DOHH2 (cell line): ENCODE data around the gene GOSR1.

ENCODE experiments used
- H3F3A ChIP-seq: fragments of 200-600 bp; sonication (generic), shearing (Covaris generic); 2 replicates; pipeline ENCODE4 v1.6.0; 2016; ENCODE audit warnings: antibody characterized with exemption, mild to moderate bottlenecking; ENCODE audit not compliant: control insufficient read depth, insufficient read depth
- H3K27ac ChIP-seq: fragments of 200-600 bp; sonication (generic); 2 replicates; pipeline ENCODE4 v1.5.1; 2014; ENCODE audit warnings: low read depth, mild to moderate bottlenecking, low read length, moderate library complexity
- H3K27me3 ChIP-seq: fragments of 200-600 bp; sonication (generic); 2 replicates; pipeline ENCODE4 v1.6.1; 2014; ENCODE audit warnings: mild to moderate bottlenecking, low read length, mixed read lengths; ENCODE audit not compliant: control insufficient read depth
- H3K36me3 ChIP-seq: fragments of 200-600 bp; sonication (generic); 2 replicates; pipeline ENCODE4 v1.6.1; 2014; ENCODE audit warnings: mild to moderate bottlenecking, low read length, moderate library complexity, mixed read lengths; ENCODE audit not compliant: control insufficient read depth
- H3K4me1 ChIP-seq: fragments of 200-600 bp; sonication (generic); 2 replicates; pipeline ENCODE4 v1.6.1; 2014; ENCODE audit warnings: mild to moderate bottlenecking, low read length, mixed read lengths; ENCODE audit not compliant: control insufficient read depth
- H3K4me2 ChIP-seq: fragments of 200-600 bp; sonication (generic); 2 replicates; pipeline ENCODE4 v1.6.0; 2014; ENCODE audit warnings: mild to moderate bottlenecking, low read length, moderate library complexity
- H3K4me3 ChIP-seq: fragments of 200-600 bp; sonication (generic); 2 replicates; pipeline ENCODE4 v1.5.1; 2014; ENCODE audit warnings: mild to moderate bottlenecking, low read length, mixed read lengths
- H3K79me2 ChIP-seq: fragments of 200-600 bp; sonication (generic); 2 replicates; pipeline ENCODE4 v1.6.1; 2014; ENCODE audit warnings: mild to moderate bottlenecking, low read length, mixed read lengths; ENCODE audit not compliant: control insufficient read depth
- H3K9me2 ChIP-seq: fragments of 200-600 bp; sonication (generic); replicated peaks from 2 replicates; pipeline ENCODE4 v1.6.1; 2014; ENCODE audit warnings: mild to moderate bottlenecking, low read length, mixed read lengths; ENCODE audit not compliant: control insufficient read depth
- H3K9me3 ChIP-seq: fragments of 200-600 bp; sonication (generic); 2 replicates; pipeline ENCODE4 v1.6.1; 2014; ENCODE audit warnings: antibody characterized with exemption, low read length, mixed read lengths; ENCODE audit not compliant: control insufficient read depth, insufficient read depth
- H4K20me1 ChIP-seq: fragments of 200-600 bp; sonication (generic); 2 replicates; pipeline ENCODE4 v1.6.0; 2014; ENCODE audit warnings: low read depth, mild to moderate bottlenecking, antibody characterized with exemption, low read length, moderate library complexity; ENCODE audit not compliant: control insufficient read depth, insufficient read depth
- EZH2phosphoT487 ChIP-seq: fragments of 200-600 bp; sonication (generic); IDR thresholded peaks from 2 replicates; pipeline ENCODE4 v1.6.1; 2017; ENCODE audit warnings: borderline replicate concordance, mild to moderate bottlenecking, antibody characterized with exemption, low read length, moderate library complexity, mixed read lengths
- TF ChIP-seq, protein P1 (sequence below): fragments of 200-600 bp; sonication (generic); IDR thresholded peaks from one replicate; pipeline ENCODE4 v1.5.1; 2014; ENCODE audit warnings: antibody characterized with exemption, mild to moderate bottlenecking, low read depth, low read length; ENCODE audit not compliant: poor library complexity, severe bottlenecking

Gene GOSR1

DNA sequence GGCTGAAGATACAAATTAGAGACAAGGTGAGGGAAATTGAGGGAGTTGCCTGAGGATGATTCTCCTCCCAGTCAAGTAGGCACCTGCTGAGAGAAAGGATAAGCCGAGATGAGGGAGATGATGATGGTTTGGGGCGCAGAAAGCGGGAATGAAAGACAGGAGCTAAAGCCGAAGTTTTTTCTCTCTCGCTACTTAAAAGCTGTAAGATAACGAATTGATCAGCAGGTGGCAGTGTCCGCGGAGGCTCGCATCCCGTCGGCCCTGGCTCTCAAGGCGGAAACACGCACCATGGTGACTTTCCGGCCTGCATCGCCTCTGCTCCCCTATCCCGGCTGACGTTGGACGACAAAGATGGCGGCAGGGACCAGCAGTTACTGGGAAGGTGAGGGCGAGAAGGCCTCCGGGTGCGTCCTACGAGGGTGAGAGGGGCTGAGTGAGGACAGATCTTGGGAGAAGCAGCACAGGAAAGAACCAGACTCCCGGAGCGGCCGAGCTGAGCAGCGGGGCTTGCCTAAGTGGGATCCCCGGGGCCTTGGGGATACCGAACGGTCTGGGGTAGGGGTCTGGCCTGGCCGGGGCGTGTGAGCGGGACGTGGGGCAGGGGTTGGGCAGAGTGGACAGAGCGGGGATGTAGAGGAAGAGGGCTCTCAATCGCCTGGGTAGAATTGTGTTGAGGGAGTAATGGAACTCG lies at the start of gene GOSR1:
Gene GOSR1 (plus strand): TSS at position 326 of the 691 bp plus-strand sequence. CDS start 26 bp downstream, at position 352.
- Histone ChIP-seq H3F3A (peaks cover 1% of the 10 kb centered on the region; the same call in 1 of the 2 replicates), H3K9me2 (no peaks in the 10 kb centered on the region), H3K27me3 (no peaks in the 10 kb centered on the region), H3K4me2 (peak within 1 kb of the TSS; percentile 81), H3K36me3 (peaks cover 38% of the 10 kb centered on the region), H3K79me2 (peaks cover 42% of the 10 kb centered on the region), H3K4me3 (peak within 1 kb of the TSS; percentile 86), H3K27ac (peak within 1 kb of the TSS; percentile 46), H3K4me1 (peaks cover 24% of the 10 kb centered on the region), H3K9me3 (no peaks in the 10 kb centered on the region), H4K20me1 (no peaks in the 10 kb centered on the region)
- TF ChIP-seq, protein P1, sequence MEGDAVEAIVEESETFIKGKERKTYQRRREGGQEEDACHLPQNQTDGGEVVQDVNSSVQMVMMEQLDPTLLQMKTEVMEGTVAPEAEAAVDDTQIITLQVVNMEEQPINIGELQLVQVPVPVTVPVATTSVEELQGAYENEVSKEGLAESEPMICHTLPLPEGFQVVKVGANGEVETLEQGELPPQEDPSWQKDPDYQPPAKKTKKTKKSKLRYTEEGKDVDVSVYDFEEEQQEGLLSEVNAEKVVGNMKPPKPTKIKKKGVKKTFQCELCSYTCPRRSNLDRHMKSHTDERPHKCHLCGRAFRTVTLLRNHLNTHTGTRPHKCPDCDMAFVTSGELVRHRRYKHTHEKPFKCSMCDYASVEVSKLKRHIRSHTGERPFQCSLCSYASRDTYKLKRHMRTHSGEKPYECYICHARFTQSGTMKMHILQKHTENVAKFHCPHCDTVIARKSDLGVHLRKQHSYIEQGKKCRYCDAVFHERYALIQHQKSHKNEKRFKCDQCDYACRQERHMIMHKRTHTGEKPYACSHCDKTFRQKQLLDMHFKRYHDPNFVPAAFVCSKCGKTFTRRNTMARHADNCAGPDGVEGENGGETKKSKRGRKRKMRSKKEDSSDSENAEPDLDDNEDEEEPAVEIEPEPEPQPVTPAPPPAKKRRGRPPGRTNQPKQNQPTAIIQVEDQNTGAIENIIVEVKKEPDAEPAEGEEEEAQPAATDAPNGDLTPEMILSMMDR = peak; percentile 81
- no peak for TF ChIP-seq EZH2phosphoT487

DNA sequence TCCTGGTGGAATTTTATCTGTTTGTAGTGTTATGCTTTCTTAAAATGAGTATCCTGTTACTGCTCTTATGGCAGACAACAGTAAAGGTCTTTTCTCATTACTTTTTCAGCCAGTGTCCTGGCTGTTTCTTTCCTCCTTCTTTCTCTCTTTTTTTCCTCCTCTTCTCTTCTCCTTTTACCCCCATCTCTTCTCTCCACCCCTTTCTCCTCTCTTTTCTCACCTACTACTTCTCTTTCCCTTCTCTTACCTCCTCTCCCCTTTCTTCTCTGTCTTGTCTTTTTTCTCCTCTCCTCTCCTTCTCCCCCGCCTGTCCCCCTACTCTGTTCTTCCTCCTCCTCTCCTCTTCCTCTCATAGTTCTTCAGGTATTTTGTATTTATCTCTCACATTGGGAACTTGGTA lies 49.6 kb upstream of the GOSR1 start:
- Histone ChIP-seq H3K4me3 (no peak overlapping the region), H3K79me2 (no peaks in the 10 kb centered on the region), H3K4me2 (no peak overlapping the region), H3K27me3 (no peaks in the 10 kb centered on the region), H3F3A (no peaks in the 10 kb centered on the region), H3K36me3 (peaks cover 15% of the 10 kb centered on the region), H4K20me1 (no peaks in the 10 kb centered on the region), H3K4me1 (no peaks in the 10 kb centered on the region), H3K9me3 (no peaks in the 10 kb centered on the region), H3K27ac (no peak overlapping the region), H3K9me2 (no peaks in the 10 kb centered on the region)
- TF ChIP-seq EZH2phosphoT487 = no peak
- TF ChIP-seq, protein P1 = no peak

DNA sequence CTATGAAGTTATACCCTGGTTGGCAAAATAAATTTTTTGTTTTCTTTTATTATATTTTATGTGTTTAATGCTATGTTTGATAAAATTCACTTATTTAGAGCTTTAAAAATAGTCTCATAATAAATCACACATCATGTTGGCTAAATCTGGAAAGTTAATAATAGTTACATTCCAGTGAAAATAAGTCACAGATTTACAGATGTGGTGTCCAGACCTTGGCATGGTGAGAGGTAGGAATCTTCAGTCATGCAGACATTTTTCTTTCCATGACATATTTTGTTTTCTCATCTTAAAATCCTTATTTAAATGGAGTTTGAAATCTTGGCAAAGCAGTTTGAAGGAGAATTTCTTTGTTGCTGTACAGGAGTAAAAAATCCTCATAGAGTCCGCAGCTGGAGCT lies 48.1 kb upstream of the GOSR1 start:
- H3K27ac ChIP-seq = no peak overlapping the region
- H3K4me3 ChIP-seq = no peak overlapping the region
- TF ChIP-seq, protein P1 = no peak
- no peak for TF ChIP-seq EZH2phosphoT487
- H3K9me2 ChIP-seq = no peaks in the 10 kb centered on the region
- H3K36me3 ChIP-seq = peaks cover 5% of the 10 kb centered on the region
- no peaks in the 10 kb centered on the region for H3K4me1 ChIP-seq
- no peaks in the 10 kb centered on the region for H3F3A ChIP-seq
- H3K4me2 ChIP-seq = no peak overlapping the region
- H3K79me2 ChIP-seq = no peaks in the 10 kb centered on the region
- no peaks in the 10 kb centered on the region for H3K27me3 ChIP-seq
- H3K9me3 ChIP-seq = no peaks in the 10 kb centered on the region
- H4K20me1 ChIP-seq = no peaks in the 10 kb centered on the region
